ENCODE data around the gene TBC1D16. TPM values are rescaled to one million over a fixed set of nuclear protein-coding genes. Genes with fewer than 3 reads are reported as not detected.

TBC1D16 gene
- total RNA-seq, 1 experiment from 2014 or later, result 85.8 TPM

DNA sequence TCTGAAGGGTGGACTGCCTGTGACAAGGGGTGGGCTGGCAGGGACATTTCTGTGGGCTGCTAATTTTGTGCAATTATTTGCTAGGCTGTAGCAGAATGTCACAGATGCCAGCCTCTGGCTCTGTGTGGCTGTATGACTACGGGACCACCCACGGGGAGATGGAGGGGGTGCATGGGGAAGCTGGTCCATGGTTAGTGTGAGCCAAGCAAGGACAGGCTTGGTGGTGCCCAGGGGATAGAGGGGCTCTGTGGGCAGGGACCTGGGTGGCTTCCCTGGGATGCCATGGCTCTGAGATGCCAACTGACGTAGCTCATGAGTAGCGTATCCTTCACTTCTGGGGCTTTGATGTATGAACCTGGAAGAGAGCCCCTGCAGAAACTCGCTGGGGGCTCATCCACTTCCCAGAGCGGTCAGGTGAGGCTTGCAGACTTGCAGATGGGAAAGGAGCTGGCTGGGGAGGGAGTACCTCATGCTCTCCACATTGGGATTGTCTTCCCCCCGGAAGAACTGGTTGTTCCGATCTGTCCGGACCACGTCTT lies 87.2 kb downstream of the TBC1D16 start:
- no peak overlapping the region for H3K23ac ChIP-seq (ENCODE audit: insufficient read length, low read depth, low read length)
- H3K9me3 ChIP-seq (ENCODE audit: control insufficient read depth, low read depth, low read length), result no peaks in the 10 kb centered on the region
- H3K79me2 ChIP-seq (ENCODE audit: insufficient read depth, low read length), result no peaks in the 10 kb centered on the region
- no peak for DNase-seq
- H3K79me1 ChIP-seq (ENCODE audit: insufficient read depth, low read depth, low read length, poor library complexity, severe bottlenecking), result no peaks in the 10 kb centered on the region
- H3K27me3 ChIP-seq (ENCODE audit: insufficient read depth, low read length), result no peaks in the 10 kb centered on the region
- TF ChIP-seq, protein P1, sequence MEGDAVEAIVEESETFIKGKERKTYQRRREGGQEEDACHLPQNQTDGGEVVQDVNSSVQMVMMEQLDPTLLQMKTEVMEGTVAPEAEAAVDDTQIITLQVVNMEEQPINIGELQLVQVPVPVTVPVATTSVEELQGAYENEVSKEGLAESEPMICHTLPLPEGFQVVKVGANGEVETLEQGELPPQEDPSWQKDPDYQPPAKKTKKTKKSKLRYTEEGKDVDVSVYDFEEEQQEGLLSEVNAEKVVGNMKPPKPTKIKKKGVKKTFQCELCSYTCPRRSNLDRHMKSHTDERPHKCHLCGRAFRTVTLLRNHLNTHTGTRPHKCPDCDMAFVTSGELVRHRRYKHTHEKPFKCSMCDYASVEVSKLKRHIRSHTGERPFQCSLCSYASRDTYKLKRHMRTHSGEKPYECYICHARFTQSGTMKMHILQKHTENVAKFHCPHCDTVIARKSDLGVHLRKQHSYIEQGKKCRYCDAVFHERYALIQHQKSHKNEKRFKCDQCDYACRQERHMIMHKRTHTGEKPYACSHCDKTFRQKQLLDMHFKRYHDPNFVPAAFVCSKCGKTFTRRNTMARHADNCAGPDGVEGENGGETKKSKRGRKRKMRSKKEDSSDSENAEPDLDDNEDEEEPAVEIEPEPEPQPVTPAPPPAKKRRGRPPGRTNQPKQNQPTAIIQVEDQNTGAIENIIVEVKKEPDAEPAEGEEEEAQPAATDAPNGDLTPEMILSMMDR (conservative IDR thresholded peaks at IDR 0.05), result no peak
- H4K8ac ChIP-seq (replicated peaks; ENCODE audit: insufficient read length, low read depth, low read length), result no peak overlapping the region
- H2AK5ac ChIP-seq (ENCODE audit: insufficient read length, low read length), result no peak overlapping the region
- peak overlapping the region; percentile 8 for H3K14ac ChIP-seq (ENCODE audit: insufficient read depth, low read length)
- H3K4me3 Mint-ChIP-seq, result peak overlapping the region in 1 of 2 experiments; percentile 68; a peak in 3 of 5 replicates
- WGBS (ENCODE audit: extremely low coverage, insufficient read length, low lambda C conversion rate), result no CpG with 5 or more reads among the region's 10 CpGs
- no peaks in the 10 kb centered on the region for H3K9me3 Mint-ChIP-seq
- H3K4me1 ChIP-seq (ENCODE audit: insufficient read depth, low read length), result peaks cover 3% of the 10 kb centered on the region; the same call in 1 of the 2 replicates
- no peak overlapping the region for H3K27ac ChIP-seq (ENCODE audit: insufficient read length, low read depth, low read length)
- no peak overlapping the region for H3K4me2 ChIP-seq (ENCODE audit: insufficient read depth, insufficient read length, low read length)
- H3T11ph ChIP-seq (ENCODE audit: low read length), result no peak overlapping the region
- H2BK12ac ChIP-seq (ENCODE audit: insufficient read length, low read depth, low read length), result no peak overlapping the region
- no peak overlapping the region for H2BK5ac ChIP-seq (ENCODE audit: insufficient read length, low read length)
- H2BK15ac ChIP-seq (ENCODE audit: low read depth, low read length), result no peak overlapping the region
- no peak overlapping the region for H4K91ac ChIP-seq (ENCODE audit: insufficient read length, low read depth, low read length)
- H3K23me2 ChIP-seq (ENCODE audit: insufficient read length, low read depth, low read length, poor library complexity, severe bottlenecking), result peaks cover 13% of the 10 kb centered on the region
- H2AFZ ChIP-seq (ENCODE audit: low read length), result no peak overlapping the region
- no peak overlapping the region for H2BK20ac ChIP-seq (ENCODE audit: low read depth, low read length, poor library complexity, severe bottlenecking)
- H3K18ac ChIP-seq (ENCODE audit: insufficient read length, low read depth, low read length), result no peak overlapping the region
- no peak overlapping the region for H4K5ac ChIP-seq (ENCODE audit: insufficient read length, low read depth, low read length)
- no peak overlapping the region for H3K56ac ChIP-seq (ENCODE audit: insufficient read length, low read depth, low read length)
- no peaks in the 10 kb centered on the region for H4K20me1 ChIP-seq (ENCODE audit: control insufficient read depth, insufficient read depth, insufficient read length)
- peak overlapping the region; percentile 68 to 99 (median 76); a peak in 5 of 7 replicates for H3K27ac Mint-ChIP-seq
- no peak overlapping the region for H3K9ac ChIP-seq (ENCODE audit: extremely low read depth, insufficient read length, low read length)
- H2BK120ac ChIP-seq (ENCODE audit: low read depth, low read length, poor library complexity, severe bottlenecking), result no peak overlapping the region
- peaks cover 22 to 39% (median 38%) of the 10 kb centered on the region in 3 experiments for H3K36me3 Mint-ChIP-seq (ENCODE audit: insufficient read depth in 1 of 3, low read depth in 3 of 3)
- H3K27me3 Mint-ChIP-seq (ENCODE audit: low read depth), result no peaks in the 10 kb centered on the region; the same call in 1 of the 2 replicates
- peaks cover 46 to 67% of the 10 kb centered on the region in 2 experiments for H3K4me1 Mint-ChIP-seq
- H3K4ac ChIP-seq (ENCODE audit: low read depth, low read length), result no peak overlapping the region
